DMS 273 treated with DMSO at 0.1 percent for 48 hours (cell line): ENCODE data around the gene GPR78.
"Not testable (repeated sequence)": the region's sequence is repeated elsewhere in the genome, so short reads cannot be mapped to it uniquely, and the experiment has no call there.

Experiments used
- DNase-seq: peaks from one replicate; lab custom pipeline; 2025; lab: John Stamatoyannopoulos, UW

The GPR78 gene

GRCh38 chr4:8564595-8564994 is 15.6 kb upstream of the GPR78 start:
- no peak for DNase-seq

- no peak for DNase-seq
These were observed 12.0 kb upstream of the GPR78 start for GRCh38 chr4:8568068-8568668.

- DNase-seq: no peak
These were observed 10.0 kb upstream of the GPR78 start for GRCh38 chr4:8570201-8570600.

- DNase-seq: no peak
These were observed 8.2 kb upstream of the GPR78 start for GRCh38 chr4:8571702-8572685.

- DNase-seq: no peak
These were observed 6.9 kb upstream of the GPR78 start for GRCh38 chr4:8573266-8573665.

GRCh38 chr4:8574796-8575370 is 5.3 kb upstream of the GPR78 start:
- DNase-seq: no peak

GRCh38 chr4:8575457-8575856 is 4.7 kb upstream of the GPR78 start:
- DNase-seq: no peak

GRCh38 chr4:8576591-8576990 is 3.6 kb upstream of the GPR78 start:
- not testable (repeated sequence) for DNase-seq

- DNase-seq: no peak
These were observed 3.1 kb upstream of the GPR78 start for GRCh38 chr4:8577046-8577445.

GRCh38 chr4:8577972-8578371 is 2.2 kb upstream of the GPR78 start:
- no peak for DNase-seq

- DNase-seq: no peak
These were observed 1.5 kb upstream of the GPR78 start for GRCh38 chr4:8578717-8579116.

- no peak for DNase-seq
These were observed 469 bp upstream of the GPR78 start for GRCh38 chr4:8579526-8580320.

GRCh38 chr4:8581094-8581861 is 1.1 kb downstream of the GPR78 start:
- no peak for DNase-seq

GRCh38 chr4:8582016-8582415 is 1.8 kb downstream of the GPR78 start:
- DNase-seq: no peak

GRCh38 chr4:8582436-8582835 is 2.2 kb downstream of the GPR78 start:
- DNase-seq: no peak

- no peak for DNase-seq
These were observed 2.9 kb downstream of the GPR78 start for GRCh38 chr4:8582941-8583654.

GRCh38 chr4:8583655-8584025 is 3.4 kb downstream of the GPR78 start:
- no peak for DNase-seq

GRCh38 chr4:8585186-8585585 is 5.0 kb downstream of the GPR78 start:
- no peak for DNase-seq

- DNase-seq: no peak
These were observed 5.6 kb downstream of the GPR78 start for GRCh38 chr4:8585721-8586212.

GRCh38 chr4:8586246-8586645 is 6.1 kb downstream of the GPR78 start:
- DNase-seq: no peak
